Measurements from ENCODE around the gene OXT. TPM values are rescaled to one million over a fixed set of nuclear protein-coding genes. Genes with fewer than 3 reads are reported as not detected.

Gene OXT
- total and polyA plus RNA-seq, 2 of the 13 experiments (the other 11 are each of a cell fraction or from before 2014, with no cell fraction given), result not detected

- TF ChIP-seq SUZ12 (IDR thresholded peaks at IDR 0.05; ENCODE audit: low read depth, low read length) (no peak), ZNF138 (CRISPR knock-in tag; IDR thresholded peaks at IDR 0.05; ENCODE audit: low read depth) (no peak), PLRG1 (conservative IDR thresholded peaks at IDR 0.05) (no peak), ZNF256 (CRISPR knock-in tag; conservative IDR thresholded peaks at IDR 0.05) (no peak), TFE3 (CRISPR knock-in tag; IDR thresholded peaks at IDR 0.05) (no peak), TEAD2 (CRISPR knock-in tag; IDR thresholded peaks at IDR 0.05) (0 out of 2 replicates have a peak, but pooled peaks have one; percentile 24), KDM3A (CRISPR knock-in tag; IDR thresholded peaks at IDR 0.05; ENCODE audit: low read depth) (no peak), FUBP1 (CRISPR knock-in tag; IDR thresholded peaks at IDR 0.05; ENCODE audit: borderline replicate concordance) (no peak), TEF (CRISPR knock-in tag; IDR thresholded peaks at IDR 0.05) (no peak), ZZZ3 (CRISPR knock-in tag; IDR thresholded peaks at IDR 0.05; ENCODE audit: borderline replicate concordance) (peak; percentile 48; the same call in 1 of the 2 replicates), ZHX2 (IDR thresholded peaks at IDR 0.05; ENCODE audit: low read depth) (no peak), ZHX2 (CRISPR knock-in tag; IDR thresholded peaks at IDR 0.05; ENCODE audit: borderline replicate concordance) (no peak), RARG (CRISPR knock-in tag; IDR thresholded peaks at IDR 0.05; ENCODE audit: low read depth) (no peak; the same call in 1 of the 2 replicates), NBN (conservative IDR thresholded peaks at IDR 0.05) (no peak), ZNF354B (CRISPR knock-in tag; IDR thresholded peaks at IDR 0.05) (no peak), TFAP4 (IDR thresholded peaks at IDR 0.05; ENCODE audit: borderline replicate concordance, low read depth) (no peak), U2AF1 (optimal IDR thresholded peaks at IDR 0.05; ENCODE audit: low read depth, low read length) (no peak), NRL (CRISPR knock-in tag; IDR thresholded peaks at IDR 0.05; ENCODE audit: borderline replicate concordance) (peak; percentile 75), ZKSCAN8 (CRISPR knock-in tag; IDR thresholded peaks at IDR 0.05; ENCODE audit: borderline replicate concordance) (no peak)
These were observed 44.0 kb downstream of the OXT start (continued) for GRCh38 chr20:3115190-3116107.
